A673 (cell line): ENCODE data around the gene ADAD2. TPM values are rescaled to one million over a fixed set of nuclear protein-coding genes. Genes with fewer than 3 reads are reported as not detected.
"Not testable (repeated sequence)": the region's sequence is repeated elsewhere in the genome, so short reads cannot be mapped to it uniquely, and the experiment has no call there.

Source experiments
- BruUV-seq: library from RNA; stranded (reverse); fragments of 400-500 nt; replicated peaks from 2 replicates; lab custom pipeline; 2021; lab: Mats Ljungman, UMichigan
- CTCF ChIA-PET: fragments of 300-600 bp; sonication (Branson Sonifier 250); formaldehyde crosslinking; loops from one replicate; lab custom pipeline; 2022; ENCODE audit warnings: antibody characterized with exemption; lab: Charles Lee
- POLR2A ChIA-PET: fragments of 300-600 bp; sonication (Branson Sonifier 250); formaldehyde crosslinking; loops from one replicate; lab custom pipeline; 2022; ENCODE audit warnings: antibody characterized with exemption; ENCODE audit not compliant: low non-redundant PET; lab: Charles Lee
- DNase-seq: peaks from one replicate; pipeline ENCODE4 v3.0.0-alpha.2; 2015; ENCODE audit warnings: low spot score
- H3K27ac ChIP-seq: fragments of 200-600 bp; sonication (generic); 2 replicates; pipeline ENCODE4 v1.5.1; 2016; ENCODE audit warnings: mixed run types, low read depth, mild to moderate bottlenecking, mixed read lengths, antibody characterized with exemption, low read length; ENCODE audit not compliant: poor library complexity, severe bottlenecking
- H3K27me3 ChIP-seq: fragments of 200-600 bp; sonication (generic); replicated peaks from 2 replicates; pipeline ENCODE4 v1.6.1; 2017; ENCODE audit warnings: mixed run types, low read depth, mild to moderate bottlenecking, mixed read lengths, antibody characterized with exemption, low read length; ENCODE audit not compliant: insufficient read depth, poor library complexity
- H3K36me3 ChIP-seq: fragments of 200-600 bp; sonication (generic); 2 replicates; pipeline ENCODE4 v1.6.1; 2016; ENCODE audit warnings: mixed run types, mild to moderate bottlenecking, mixed read lengths, antibody characterized with exemption, low read length; ENCODE audit not compliant: insufficient read depth, poor library complexity, severe bottlenecking
- H3K4me1 ChIP-seq: fragments of 200-600 bp; sonication (generic); 2 replicates; pipeline ENCODE4 v1.6.1; 2017; ENCODE audit warnings: mixed run types, mild to moderate bottlenecking, mixed read lengths, antibody characterized with exemption, low read length; ENCODE audit not compliant: insufficient read depth, poor library complexity, severe bottlenecking
- H3K4me3 ChIP-seq: fragments of 200-600 bp; sonication (generic); 2 replicates; pipeline ENCODE4 v1.5.1; 2016; ENCODE audit warnings: low read depth, mixed run types, mild to moderate bottlenecking, mixed read lengths, low read length; ENCODE audit not compliant: poor library complexity, severe bottlenecking
- H3K9me3 ChIP-seq: fragments of 200-600 bp; sonication (generic); 2 replicates; pipeline ENCODE4 v1.6.1; 2016; ENCODE audit warnings: mixed run types, low read depth, mild to moderate bottlenecking, mixed read lengths, antibody characterized with exemption, low read length; ENCODE audit not compliant: poor library complexity, severe bottlenecking
- EZH2 ChIP-seq: fragments of 200-600 bp; sonication (generic); IDR thresholded peaks from 2 replicates; pipeline ENCODE4 v1.6.1; 2017; ENCODE audit warnings: borderline replicate concordance, low read depth, mild to moderate bottlenecking, mixed read lengths, antibody characterized with exemption, low read length; ENCODE audit not compliant: poor library complexity, severe bottlenecking
- intact Hi-C: fragments of 100-400 bp; cut with micrococcal nuclease; formaldehyde crosslinking; loops from one replicate; pipeline ENCODE4 v1.10.0; 2022; ENCODE audit not compliant: unreplicated experiment
- total RNA-seq: library from RNA; stranded (reverse); gene quantifications from 2 replicates; pipeline ENCODE4 v1.2.3, GENCODE V29; 2021
- TF ChIP-seq, protein P1 (sequence below): fragments of 300-800, 200-600 bp; sonication (generic); conservative IDR thresholded peaks from 2 replicates; pipeline ENCODE4 v1.5.1; 2017; ENCODE audit warnings: low read depth, mild to moderate bottlenecking, antibody characterized with exemption, low read length, moderate library complexity, mixed read lengths

Gene ADAD2
- total RNA-seq, 1 experiment from 2014 or later: not detected

- no peak overlapping the region for H3K27ac ChIP-seq
- H3K4me1 ChIP-seq: no peaks in the 10 kb centered on the region
- no peaks in the 10 kb centered on the region for H3K36me3 ChIP-seq
- no peaks in the 10 kb centered on the region for H3K27me3 ChIP-seq
- no TSS peak for BruUV-seq
- intact Hi-C loops: no loop called here
- H3K9me3 ChIP-seq: no peaks in the 10 kb centered on the region
- ChIA-PET POLR2A (no interaction called here), CTCF (no interaction called here)
- TF ChIP-seq EZH2: no peak
- TF ChIP-seq, protein P1, sequence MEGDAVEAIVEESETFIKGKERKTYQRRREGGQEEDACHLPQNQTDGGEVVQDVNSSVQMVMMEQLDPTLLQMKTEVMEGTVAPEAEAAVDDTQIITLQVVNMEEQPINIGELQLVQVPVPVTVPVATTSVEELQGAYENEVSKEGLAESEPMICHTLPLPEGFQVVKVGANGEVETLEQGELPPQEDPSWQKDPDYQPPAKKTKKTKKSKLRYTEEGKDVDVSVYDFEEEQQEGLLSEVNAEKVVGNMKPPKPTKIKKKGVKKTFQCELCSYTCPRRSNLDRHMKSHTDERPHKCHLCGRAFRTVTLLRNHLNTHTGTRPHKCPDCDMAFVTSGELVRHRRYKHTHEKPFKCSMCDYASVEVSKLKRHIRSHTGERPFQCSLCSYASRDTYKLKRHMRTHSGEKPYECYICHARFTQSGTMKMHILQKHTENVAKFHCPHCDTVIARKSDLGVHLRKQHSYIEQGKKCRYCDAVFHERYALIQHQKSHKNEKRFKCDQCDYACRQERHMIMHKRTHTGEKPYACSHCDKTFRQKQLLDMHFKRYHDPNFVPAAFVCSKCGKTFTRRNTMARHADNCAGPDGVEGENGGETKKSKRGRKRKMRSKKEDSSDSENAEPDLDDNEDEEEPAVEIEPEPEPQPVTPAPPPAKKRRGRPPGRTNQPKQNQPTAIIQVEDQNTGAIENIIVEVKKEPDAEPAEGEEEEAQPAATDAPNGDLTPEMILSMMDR: no peak
- H3K4me3 ChIP-seq: no peak overlapping the region
- no peak for DNase-seq
Observed at GRCh38 chr16:84215531-84215930, 24.6 kb downstream of the ADAD2 start.

- POLR2A ChIA-PET, H3K9me3 ChIP-seq, intact Hi-C loops, CTCF ChIA-PET, H3K27me3 ChIP-seq, DNase-seq, H3K4me3 ChIP-seq, H3K4me1 ChIP-seq, H3K36me3 ChIP-seq, BruUV-seq, H3K27ac ChIP-seq: not testable (repeated sequence)
Observed at GRCh38 chr16:84216144-84216543, 25.2 kb downstream of the ADAD2 start.

DNA sequence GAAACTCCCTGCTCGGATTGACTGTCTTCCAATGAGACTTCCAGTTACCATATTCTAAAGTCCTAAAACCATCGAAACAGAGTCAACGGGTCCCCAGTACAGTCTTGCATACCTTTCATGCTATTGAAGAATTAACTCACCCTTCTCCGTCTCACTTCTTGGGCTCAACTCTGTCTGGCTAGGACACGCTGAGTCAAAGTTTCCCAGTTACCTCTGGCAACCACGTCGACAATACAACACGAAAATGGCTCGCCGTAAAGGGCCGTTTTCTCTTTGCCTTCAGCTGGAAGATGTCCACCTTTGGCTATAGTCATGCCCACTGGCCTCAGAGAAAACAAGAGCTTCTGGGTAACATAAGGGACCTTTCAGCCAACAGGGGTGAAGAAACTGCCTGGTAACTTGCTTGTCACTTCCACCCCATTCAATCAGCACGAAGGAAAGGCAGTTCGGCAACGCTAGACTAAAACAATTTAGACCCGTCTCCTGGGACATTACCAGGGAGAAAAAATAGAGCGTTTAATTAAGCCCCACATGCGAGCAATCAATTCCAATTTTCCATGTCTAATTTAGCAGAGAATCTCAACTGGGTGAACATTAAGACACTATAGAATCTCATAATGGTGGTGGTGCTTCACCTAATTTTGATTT lies 27.3 kb downstream of the ADAD2 start:
- H3K27ac ChIP-seq: no peak overlapping the region
- no peaks in the 10 kb centered on the region for H3K9me3 ChIP-seq
- H3K36me3 ChIP-seq: no peaks in the 10 kb centered on the region
- TF ChIP-seq, protein P1: no peak
- no peak for TF ChIP-seq EZH2
- no TSS peak for BruUV-seq
- H3K4me1 ChIP-seq: no peaks in the 10 kb centered on the region
- intact Hi-C loops: no loop called here
- ChIA-PET POLR2A (no interaction called here), CTCF (no interaction called here)
- H3K27me3 ChIP-seq: no peaks in the 10 kb centered on the region
- no peak overlapping the region for H3K4me3 ChIP-seq
- DNase-seq: no peak

DNA sequence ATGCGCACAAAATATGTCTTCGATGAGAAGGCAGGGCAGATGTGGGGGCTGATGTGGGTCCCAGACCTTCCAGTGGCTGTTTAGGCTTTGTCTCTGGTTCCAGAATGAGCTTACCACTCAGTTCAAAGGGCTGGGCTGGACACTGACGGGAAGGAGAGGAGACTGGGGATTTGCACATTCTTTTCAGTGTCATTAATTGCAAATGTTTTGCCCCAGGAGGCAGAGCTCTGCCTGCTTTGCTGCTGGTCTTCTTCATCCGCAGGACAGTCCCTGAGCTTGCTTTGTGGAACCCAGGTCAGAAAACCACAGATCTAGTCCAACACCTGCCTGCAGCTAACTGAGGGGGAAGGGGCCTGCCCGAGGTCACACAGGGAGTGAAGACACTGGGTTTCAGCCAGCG lies 28.0 kb downstream of the ADAD2 start:
- Histone ChIP-seq H3K36me3 (no peaks in the 10 kb centered on the region), H3K27me3 (no peaks in the 10 kb centered on the region), H3K27ac (no peak overlapping the region), H3K4me1 (no peaks in the 10 kb centered on the region), H3K4me3 (no peak overlapping the region), H3K9me3 (no peaks in the 10 kb centered on the region)
- no TSS peak for BruUV-seq
- intact Hi-C loops: no loop called here
- TF ChIP-seq EZH2: no peak
- TF ChIP-seq, protein P1: no peak
- POLR2A ChIA-PET: no interaction called here
- DNase-seq: no peak
- CTCF ChIA-PET: no interaction called here
